ENCODE results near the gene TUSC2.

The TUSC2 gene

DNA sequence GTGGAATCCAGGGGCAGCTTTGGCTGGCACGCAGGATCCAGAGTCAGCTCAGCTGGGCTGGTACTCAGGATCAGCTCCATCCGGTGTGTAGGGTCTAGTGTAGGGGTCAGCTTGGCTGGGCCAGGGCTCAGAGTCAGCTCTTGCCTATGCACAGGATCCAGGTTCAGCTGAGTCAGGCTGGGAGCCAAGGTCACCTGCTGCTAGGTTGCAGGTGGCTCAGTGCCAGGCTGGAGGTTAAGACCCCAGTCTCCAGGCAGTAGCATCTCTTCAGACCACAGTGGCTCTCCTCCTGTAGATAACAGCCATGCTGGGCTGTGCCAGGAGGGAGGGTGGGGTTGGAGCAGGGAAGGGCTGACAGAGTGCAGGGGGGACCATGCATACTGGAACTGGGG is 30.6 kb downstream of the TUSC2 start:
- Histone ChIP-seq H3K36me3 (ENCODE audit: insufficient read depth) (no peaks in the 10 kb centered on the region), H3K79me2 (ENCODE audit: insufficient read depth, low read depth) (no peaks in the 10 kb centered on the region), H3K27me3 (ENCODE audit: insufficient read depth, low read depth) (no peaks in the 10 kb centered on the region), H2AFZ (ENCODE audit: low read depth) (no peak overlapping the region), H3K4me1 (ENCODE audit: low read depth, poor library complexity, severe bottlenecking) (peaks cover 22% of the 10 kb centered on the region), H3K27ac (no peak overlapping the region), H3K4me2 (no peak overlapping the region), H4K20me1 (ENCODE audit: insufficient read depth) (no peaks in the 10 kb centered on the region), H3K9ac (no peak overlapping the region), H3K4me3 (IDR thresholded peaks at IDR 0.05; ENCODE audit: insufficient read depth, low read depth, low read length) (no peak overlapping the region)
- TF ChIP-seq, protein P1, sequence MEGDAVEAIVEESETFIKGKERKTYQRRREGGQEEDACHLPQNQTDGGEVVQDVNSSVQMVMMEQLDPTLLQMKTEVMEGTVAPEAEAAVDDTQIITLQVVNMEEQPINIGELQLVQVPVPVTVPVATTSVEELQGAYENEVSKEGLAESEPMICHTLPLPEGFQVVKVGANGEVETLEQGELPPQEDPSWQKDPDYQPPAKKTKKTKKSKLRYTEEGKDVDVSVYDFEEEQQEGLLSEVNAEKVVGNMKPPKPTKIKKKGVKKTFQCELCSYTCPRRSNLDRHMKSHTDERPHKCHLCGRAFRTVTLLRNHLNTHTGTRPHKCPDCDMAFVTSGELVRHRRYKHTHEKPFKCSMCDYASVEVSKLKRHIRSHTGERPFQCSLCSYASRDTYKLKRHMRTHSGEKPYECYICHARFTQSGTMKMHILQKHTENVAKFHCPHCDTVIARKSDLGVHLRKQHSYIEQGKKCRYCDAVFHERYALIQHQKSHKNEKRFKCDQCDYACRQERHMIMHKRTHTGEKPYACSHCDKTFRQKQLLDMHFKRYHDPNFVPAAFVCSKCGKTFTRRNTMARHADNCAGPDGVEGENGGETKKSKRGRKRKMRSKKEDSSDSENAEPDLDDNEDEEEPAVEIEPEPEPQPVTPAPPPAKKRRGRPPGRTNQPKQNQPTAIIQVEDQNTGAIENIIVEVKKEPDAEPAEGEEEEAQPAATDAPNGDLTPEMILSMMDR (conservative IDR thresholded peaks at IDR 0.05; ENCODE audit: low read depth, low read length) = no peak

DNA sequence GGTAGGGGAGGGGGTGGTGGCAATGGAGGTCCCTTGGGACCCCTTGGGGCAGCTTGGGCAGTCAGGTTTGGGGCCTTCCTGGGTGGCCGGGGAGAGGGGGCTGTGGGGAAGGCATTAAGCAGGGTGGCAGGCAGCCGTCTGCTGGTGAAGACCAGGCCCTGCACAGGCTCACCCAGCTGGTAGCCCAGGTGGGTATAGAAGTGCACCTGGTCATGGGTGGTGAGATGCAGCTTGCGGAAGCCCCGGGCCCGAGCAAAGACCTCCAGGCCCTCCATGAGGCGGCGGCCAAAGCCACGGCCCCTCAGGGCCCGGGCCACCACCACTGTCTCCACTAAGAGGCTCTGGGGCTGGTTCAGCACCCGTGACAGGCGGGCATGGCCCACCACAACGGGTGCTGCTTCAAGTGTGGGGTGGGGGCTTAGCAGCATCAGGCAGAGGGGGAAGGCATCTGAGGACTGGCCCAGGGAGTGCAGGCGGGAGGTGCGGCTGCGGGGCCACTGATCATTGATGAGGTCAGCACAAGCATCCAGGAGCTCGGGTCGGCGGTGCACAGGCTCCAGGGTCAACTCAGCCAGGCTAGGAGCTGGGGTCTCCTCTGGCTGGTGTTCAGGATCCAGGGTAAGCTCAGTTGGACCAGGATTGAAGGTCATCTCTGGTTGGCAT is 31.2 kb downstream of the TUSC2 start:
- H2AFZ ChIP-seq (ENCODE audit: low read depth) = no peak overlapping the region
- no peaks in the 10 kb centered on the region for H3K27me3 ChIP-seq (ENCODE audit: insufficient read depth, low read depth)
- H4K20me1 ChIP-seq (ENCODE audit: insufficient read depth) = no peaks in the 10 kb centered on the region
- no peak overlapping the region for H3K9ac ChIP-seq
- no peak overlapping the region for H3K4me3 ChIP-seq (IDR thresholded peaks at IDR 0.05; ENCODE audit: insufficient read depth, low read depth, low read length)
- peaks cover 22% of the 10 kb centered on the region for H3K4me1 ChIP-seq (ENCODE audit: low read depth, poor library complexity, severe bottlenecking)
- no peaks in the 10 kb centered on the region for H3K36me3 ChIP-seq (ENCODE audit: insufficient read depth)
- H3K4me2 ChIP-seq = no peak overlapping the region
- TF ChIP-seq, protein P1 (conservative IDR thresholded peaks at IDR 0.05; ENCODE audit: low read depth, low read length) = no peak
- no peak overlapping the region for H3K27ac ChIP-seq
- H3K79me2 ChIP-seq (ENCODE audit: insufficient read depth, low read depth) = peaks cover 1% of the 10 kb centered on the region

DNA sequence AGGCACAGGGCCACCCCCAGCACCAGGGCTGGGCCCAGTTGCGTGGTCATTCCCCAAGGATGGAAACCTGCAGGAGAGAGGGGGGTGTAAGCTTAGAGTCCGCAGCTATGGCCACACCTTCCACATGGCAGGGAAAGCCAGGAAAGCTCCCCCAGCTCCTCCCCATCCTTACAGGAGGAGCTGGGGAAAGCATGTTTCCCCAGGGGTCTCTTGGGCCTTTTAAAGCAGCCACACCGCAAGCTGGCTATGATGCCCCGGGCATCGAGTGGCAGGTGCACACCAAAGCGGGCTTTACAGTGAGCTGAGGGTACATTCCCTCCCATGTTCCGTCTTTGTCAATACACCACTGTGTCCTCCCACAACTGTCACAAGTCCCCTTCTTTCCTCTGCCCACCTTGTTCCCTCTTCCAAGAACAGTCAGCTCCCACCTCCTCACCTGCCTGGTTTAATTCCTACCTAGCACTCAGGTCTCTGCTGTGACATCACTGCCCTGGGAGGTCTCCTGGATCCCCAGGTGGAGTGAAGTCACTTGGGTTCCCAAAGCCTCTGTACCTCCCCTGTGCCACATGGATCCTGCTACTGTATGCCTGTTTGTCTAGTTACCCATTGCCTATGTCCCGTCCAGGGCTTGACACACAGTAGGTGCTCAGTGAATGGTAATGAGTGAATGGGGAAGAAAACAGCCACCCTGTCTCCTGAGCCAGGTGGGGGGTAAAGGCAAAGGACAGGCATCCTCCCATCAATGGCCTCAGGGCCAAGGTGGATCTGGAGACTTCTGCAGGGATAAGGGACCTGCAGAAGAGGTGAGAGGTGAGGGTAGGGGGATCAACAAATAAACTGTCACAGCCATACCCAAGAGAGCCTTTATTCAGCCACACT is 32.2 kb downstream of the TUSC2 start:
- no peak overlapping the region for H3K4me2 ChIP-seq
- H3K36me3 ChIP-seq (ENCODE audit: insufficient read depth) = no peaks in the 10 kb centered on the region
- H3K27me3 ChIP-seq (ENCODE audit: insufficient read depth, low read depth) = no peaks in the 10 kb centered on the region
- no peak overlapping the region for H3K4me3 ChIP-seq (IDR thresholded peaks at IDR 0.05; ENCODE audit: insufficient read depth, low read depth, low read length)
- H2AFZ ChIP-seq (ENCODE audit: low read depth) = no peak overlapping the region
- no peaks in the 10 kb centered on the region for H4K20me1 ChIP-seq (ENCODE audit: insufficient read depth)
- no peak overlapping the region for H3K9ac ChIP-seq
- TF ChIP-seq, protein P1 (conservative IDR thresholded peaks at IDR 0.05; ENCODE audit: low read depth, low read length) = no peak
- peaks cover 22% of the 10 kb centered on the region for H3K4me1 ChIP-seq (ENCODE audit: low read depth, poor library complexity, severe bottlenecking)
- peaks cover 12% of the 10 kb centered on the region for H3K79me2 ChIP-seq (ENCODE audit: insufficient read depth, low read depth)
- no peak overlapping the region for H3K27ac ChIP-seq

DNA sequence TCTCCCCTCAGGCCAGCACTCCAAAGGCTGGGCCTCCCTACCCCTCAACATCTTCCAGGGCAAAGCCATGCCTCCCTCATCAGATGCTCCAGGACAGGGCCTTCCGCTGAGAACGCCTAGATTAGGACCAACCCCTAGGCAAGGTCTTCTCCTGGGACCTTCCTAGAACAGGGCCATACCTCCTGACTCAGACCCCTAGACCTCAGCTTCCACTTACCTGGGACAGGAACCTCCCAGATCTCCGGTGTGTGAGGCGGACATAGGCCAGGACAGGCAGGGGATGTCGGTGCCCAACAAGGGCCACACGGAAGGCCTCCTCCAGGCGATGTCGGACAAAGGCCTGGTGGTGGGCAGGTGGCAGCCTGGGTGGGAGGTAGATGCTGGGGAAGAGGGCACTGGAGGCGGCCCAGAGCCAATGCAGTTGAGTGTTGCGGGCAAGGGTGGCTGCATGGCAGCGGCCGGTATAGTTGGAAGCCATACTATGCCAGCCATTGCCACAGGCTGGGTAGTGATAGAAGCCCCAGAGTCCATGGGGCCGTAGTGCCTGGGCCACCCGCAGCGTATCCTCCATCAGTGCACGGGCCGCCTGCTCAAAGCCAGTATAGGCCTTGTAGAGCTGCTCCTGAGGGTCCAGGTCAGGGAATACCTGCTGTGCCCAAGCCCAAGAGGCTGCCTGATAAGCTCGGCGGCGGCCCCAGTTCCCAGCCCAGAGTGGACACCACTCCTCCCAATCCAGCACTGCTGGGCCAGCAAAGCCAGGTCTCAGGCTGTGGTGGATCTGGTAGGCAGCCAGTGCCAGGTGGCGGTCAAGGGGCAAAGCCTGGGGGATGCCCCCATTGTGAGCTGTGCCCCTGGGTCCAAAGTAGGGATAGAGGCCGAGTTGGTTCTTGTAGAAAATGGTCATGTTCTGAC is 33.3 kb downstream of the TUSC2 start:
- no peaks in the 10 kb centered on the region for H3K36me3 ChIP-seq (ENCODE audit: insufficient read depth)
- H3K9ac ChIP-seq = no peak overlapping the region
- TF ChIP-seq, protein P1 (conservative IDR thresholded peaks at IDR 0.05; ENCODE audit: low read depth, low read length) = no peak
- no peak overlapping the region for H3K4me3 ChIP-seq (IDR thresholded peaks at IDR 0.05; ENCODE audit: insufficient read depth, low read depth, low read length)
- peaks cover 17% of the 10 kb centered on the region for H3K79me2 ChIP-seq (ENCODE audit: insufficient read depth, low read depth)
- H4K20me1 ChIP-seq (ENCODE audit: insufficient read depth) = no peaks in the 10 kb centered on the region
- H2AFZ ChIP-seq (ENCODE audit: low read depth) = no peak overlapping the region
- no peak overlapping the region for H3K4me2 ChIP-seq
- H3K27me3 ChIP-seq (ENCODE audit: insufficient read depth, low read depth) = no peaks in the 10 kb centered on the region
- peaks cover 15% of the 10 kb centered on the region for H3K4me1 ChIP-seq (ENCODE audit: low read depth, poor library complexity, severe bottlenecking)
- H3K27ac ChIP-seq = no peak overlapping the region
